Cerebellar nuclear complex (tissue), 1 donor: ENCODE data around the gene LRRC51.
"Not testable (repeated sequence)": the region's sequence is repeated elsewhere in the genome, so short reads cannot be mapped to it uniquely, and the experiment has no call there.

ENCODE experiments used
- DNase-seq, 2 experiments: peaks; one replicate each; lab custom pipeline; 2025; lab: John Stamatoyannopoulos, UW

The LRRC51 gene

GRCh38 chr11:72139500-72139899 lies 58.9 kb downstream of the LRRC51 start:
- no peak for DNase-seq

GRCh38 chr11:72140661-72141060 lies 60.0 kb downstream of the LRRC51 start:
- no peak for DNase-seq

GRCh38 chr11:72141066-72141465 lies 60.4 kb downstream of the LRRC51 start:
- no peak for DNase-seq

GRCh38 chr11:72142086-72142485 lies 61.4 kb downstream of the LRRC51 start:
- not testable (repeated sequence) for DNase-seq

GRCh38 chr11:72142543-72142942 lies 61.9 kb downstream of the LRRC51 start:
- not testable (repeated sequence) for DNase-seq

- DNase-seq = no peak
Observed at GRCh38 chr11:72144807-72145565, 64.3 kb downstream of the LRRC51 start.
